HepG2 (cell line): ENCODE results near the gene TMOD3. TPM values are rescaled to one million over a fixed set of nuclear protein-coding genes. Genes with fewer than 3 reads are reported as not detected.

ENCODE experiments used
- ATAC-seq: fragments of 200-7000 bp; cut with Tn5 transposase; 3 replicates; pipeline ENCODE4 v1.9.1; 2020; ENCODE audit warnings: mild to moderate bottlenecking, moderate library complexity
- BruUV-seq: library from RNA; stranded (reverse); fragments of 400-500 nt; replicated peaks from 2 replicates; lab custom pipeline; 2021; lab: Mats Ljungman, UMichigan
- CTCF ChIA-PET: fragments of 300-600 bp; formaldehyde crosslinking; extraction: SDS; loops from one replicate; lab custom pipeline; 2021; ENCODE audit warnings: low total read pairs, inconsistent platforms, low intra/inter-chr PET ratio; lab: Yijun Ruan, JAX
- POLR2A ChIA-PET: fragments of 350-600 bp; sonication (Branson Sonifier 250); formaldehyde crosslinking; loops from one replicate; lab custom pipeline; 2020; ENCODE audit warnings: antibody characterized with exemption, inconsistent platforms; lab: Yijun Ruan, JAX
- DNase-seq: peaks from one replicate; pipeline ENCODE4 v3.0.0-alpha.2; 2015; ENCODE audit warnings: low spot score
- FAIRE-seq: peaks from 3 replicates; lab custom pipeline; 2011; peaks lifted over from hg19 to GRCh38; lab: Jason Lieb, UNC
- H2AFZ ChIP-seq: one replicate; pipeline ENCODE4 v1.6.1; 2011; ENCODE audit warnings: low read length, inconsistent platforms
- H3K27ac ChIP-seq: fragments of 300-600 bp; 3 replicates; pipeline ENCODE4 v1.8.0; 2011; ENCODE audit warnings: mixed run types, mild to moderate bottlenecking, mixed read lengths, low read length, inconsistent platforms; ENCODE audit not compliant: insufficient read depth; ENCODE audit errors: extremely low read length
- H3K27me3 ChIP-seq, 2 experiments: fragments of 200-600 bp in 1 of 2; 2 replicates in 1 of 2; 3 replicates in 1 of 2; pipeline versions ENCODE4 v1.6.0 to v1.8.0; 2011; ENCODE audit warnings: low read length in 2 of 2, mild to moderate bottlenecking in 2 of 2, moderate library complexity in 2 of 2, inconsistent platforms in 1 of 2; ENCODE audit not compliant: insufficient read depth in 2 of 2, control insufficient read depth in 1 of 2
- H3K36me3 ChIP-seq, 2 experiments: fragments of 200-600 bp in 1 of 2; replicated peaks in 1 of 2; 2 replicates in 1 of 2; 3 replicates in 1 of 2; pipeline versions ENCODE4 v1.5.1 to v1.8.0; 2011; ENCODE audit warnings: low read length in 2 of 2, inconsistent platforms in 1 of 2; ENCODE audit not compliant: insufficient read depth in 2 of 2, control insufficient read depth in 1 of 2
- H3K4me1 ChIP-seq: 2 replicates; pipeline ENCODE4 v1.5.1; 2012; ENCODE audit warnings: low read length, inconsistent platforms; ENCODE audit not compliant: insufficient read depth
- H3K4me2 ChIP-seq: 2 replicates; pipeline ENCODE4 v1.6.0; 2011; ENCODE audit warnings: low read depth, low read length, inconsistent platforms
- H3K4me3 ChIP-seq, 3 experiments: fragments of 200-600 bp in 1 of 3; sonication (generic), shearing (Covaris generic) in 1 of 3; replicated peaks in 1 of 3; 2 replicates each; pipeline ENCODE4 v1.5.1; 2011 to 2016; ENCODE audit warnings: low read length in 3 of 3, inconsistent platforms in 2 of 3, low read depth in 2 of 3, mild to moderate bottlenecking in 2 of 3, control low read depth in 1 of 3, mixed read lengths in 1 of 3; ENCODE audit not compliant: insufficient read depth in 1 of 3
- H3K79me2 ChIP-seq: one replicate; pipeline ENCODE4 v1.6.1; 2011; ENCODE audit warnings: low read length, inconsistent platforms; ENCODE audit not compliant: insufficient read depth
- H3K9ac ChIP-seq: 2 replicates; pipeline ENCODE4 v1.6.0; 2011; ENCODE audit warnings: mild to moderate bottlenecking, low read depth, low read length, inconsistent platforms; ENCODE audit not compliant: insufficient read depth
- H3K9me3 ChIP-seq: 2 replicates; pipeline ENCODE4 v1.5.1; 2012; ENCODE audit warnings: mild to moderate bottlenecking, low read length
- H4K20me1 ChIP-seq: 2 replicates; pipeline ENCODE4 v1.6.0; 2011; ENCODE audit warnings: inconsistent platforms, mild to moderate bottlenecking, low read length, moderate library complexity; ENCODE audit not compliant: insufficient read depth
- CBFB ChIP-seq: sonication (generic); formaldehyde crosslinking; IDR thresholded peaks from 2 replicates; pipeline ENCODE4 v1.4.0; 2020; ENCODE audit warnings: missing genetic modification reagents
- CENPT ChIP-seq: sonication (generic); formaldehyde crosslinking; IDR thresholded peaks from 2 replicates; pipeline ENCODE4 v1.8.0; 2022; ENCODE audit warnings: low read depth, mild to moderate bottlenecking, moderate library complexity, missing genetic modification reagents
- HNRNPLL ChIP-seq: fragments of 200-400 bp; formaldehyde crosslinking; IDR thresholded peaks from 2 replicates; pipeline ENCODE4 v1.6.1; 2017; ENCODE audit warnings: mild to moderate bottlenecking, low read depth, low read length; ENCODE audit not compliant: poor library complexity, severe bottlenecking
- HOXA9 ChIP-seq: sonication (generic); formaldehyde crosslinking; IDR thresholded peaks from 2 replicates; pipeline ENCODE4 v1.8.1; 2022; ENCODE audit warnings: missing genetic modification reagents, mild to moderate bottlenecking, moderate library complexity, borderline replicate concordance
- IKZF1 ChIP-seq: fragments of 450-650 bp; IDR thresholded peaks from 2 replicates; pipeline ENCODE4 v1.7.1; 2016
- KAT8 ChIP-seq: IDR thresholded peaks from 2 replicates; pipeline ENCODE4 v1.6.1; 2016; ENCODE audit warnings: missing genetic modification reagents, missing compliant biosample characterization
- KLF11 ChIP-seq: IDR thresholded peaks from 2 replicates; pipeline ENCODE4 v1.6.1; 2016; ENCODE audit warnings: missing compliant biosample characterization
- NBN ChIP-seq: fragments of 450-650 bp; conservative IDR thresholded peaks from 2 replicates; pipeline ENCODE4 v1.6.1; 2017
- NFKB2 ChIP-seq: sonication (generic); formaldehyde crosslinking; IDR thresholded peaks from 2 replicates; pipeline ENCODE4 v1.4.0; 2020; ENCODE audit warnings: missing genetic modification reagents, borderline replicate concordance
- PCBP2 ChIP-seq: fragments of 200-400 bp; formaldehyde crosslinking; optimal IDR thresholded peaks from 2 replicates; pipeline ENCODE3; 2018; ENCODE audit warnings: low read length, low read depth; ENCODE audit not compliant: poor library complexity, severe bottlenecking
- SIX1 ChIP-seq: sonication (generic); formaldehyde crosslinking; IDR thresholded peaks from 2 replicates; pipeline ENCODE4 v1.4.0; 2020; ENCODE audit warnings: missing genetic modification reagents, borderline replicate concordance
- SMARCC2 ChIP-seq: fragments of 450-650 bp; IDR thresholded peaks from 2 replicates; pipeline ENCODE4 v1.6.1; 2017; ENCODE audit warnings: antibody characterized with exemption, mild to moderate bottlenecking
- STAG1 ChIP-seq: sonication (generic); formaldehyde crosslinking; IDR thresholded peaks from 2 replicates; pipeline ENCODE4 v1.4.0; 2020; ENCODE audit warnings: missing genetic modification reagents
- ZNF3 ChIP-seq: IDR thresholded peaks from 2 replicates; pipeline ENCODE4 v1.7.0; 2017; ENCODE audit warnings: inconsistent platforms
- ZNF343 ChIP-seq: sonication (generic); formaldehyde crosslinking; IDR thresholded peaks from 2 replicates; pipeline ENCODE4 v1.4.0; 2020; ENCODE audit warnings: mild to moderate bottlenecking, missing genetic modification reagents
- ZNF788 ChIP-seq: sonication (generic); formaldehyde crosslinking; IDR thresholded peaks from 2 replicates; pipeline ENCODE4 v1.5.0; 2020; ENCODE audit warnings: mild to moderate bottlenecking, missing genetic modification reagents, borderline replicate concordance
- WGBS: methylation state at CpG from one replicate; pipeline ENCODE4 v1.1.6; 2017; ENCODE audit warnings: low lambda C conversion rate; 5-methylcytosine and 5-hydroxymethylcytosine counted together
- in situ Hi-C: cut with HindIII; loops from 2 replicates; pipeline ENCODE4 v1.10.0; 2017; ENCODE audit warnings: low pct_unique_long_range_greater_than_20kb; ENCODE audit not compliant: extremely low pct_ligation_motif_present
- intact Hi-C: fragments of 100-400 bp; cut with micrococcal nuclease; formaldehyde crosslinking; loops from one replicate; pipeline ENCODE4 v1.10.0; 2022; ENCODE audit not compliant: unreplicated experiment
- polyA plus RNA-seq, 8 experiments: library from polyadenylated mRNA; depleted of rRNA in 3 of 8; stranded (reverse) in 7 of 8; unstranded in 1 of 8; fragments of >200 nt; fragmentation: Illumina TruSeq in 4 of 8; extraction: Trizol in 4 of 8; gene quantifications; 2 replicates each; pipeline versions ENCODE4 v1.2.1 to v1.2.3, GENCODE V29; 2011 to 2016; ENCODE audit warnings: low read depth in 4 of 8, missing spikeins in 1 of 8, mixed read lengths in 1 of 8; ENCODE audit not compliant: insufficient read depth in 1 of 8
- total RNA-seq, 5 experiments: library from RNA; depleted of rRNA; stranded (reverse); fragments of >200 nt; fragmentation: Illumina TruSeq; extraction: Trizol; gene quantifications; 2 replicates each; pipeline ENCODE4 v1.2.3, GENCODE V29; 2016; ENCODE audit warnings: low read depth in 1 of 5
- TF ChIP-seq, protein P1 (sequence below): sonication (generic); formaldehyde crosslinking; IDR thresholded peaks from 2 replicates; pipeline ENCODE4 v1.4.0; 2020; ENCODE audit warnings: missing genetic modification reagents
- TF ChIP-seq, protein P2 (sequence below): sonication (generic); formaldehyde crosslinking; IDR thresholded peaks from 2 replicates; pipeline ENCODE4 v1.5.0; 2020; ENCODE audit warnings: mild to moderate bottlenecking, missing genetic modification reagents

The TMOD3 gene
- total and polyA plus RNA-seq, 2 of the 13 experiments (the other 11 are each of a cell fraction or from before 2014, with no cell fraction given) = 5.1 to 23.2 TPM

GRCh38 chr15:51825698-51826097, 3.8 kb upstream of the TMOD3 start:
- no peak overlapping the region for H3K4me2 ChIP-seq
- no peak overlapping the region for H3K27ac ChIP-seq
- DNase-seq (no peak), FAIRE-seq (no peak), ATAC-seq (no peak)
- ChIA-PET POLR2A (no interaction called here), CTCF (no interaction called here)
- 57% methylated on average over 3 of the region's 3 CpGs for WGBS
- H3K9ac ChIP-seq = no peak overlapping the region
- intact Hi-C loops (no loop called here), in situ Hi-C loops (no loop called here)
- H3K9me3 ChIP-seq = peaks cover 10% of the 10 kb centered on the region
- no peaks in the 10 kb centered on the region for H3K36me3 ChIP-seq
- peaks cover 7% of the 10 kb centered on the region for H3K79me2 ChIP-seq
- no peaks in the 10 kb centered on the region; a peak in 1 of 5 replicates for H3K27me3 ChIP-seq
- H4K20me1 ChIP-seq = no peaks in the 10 kb centered on the region
- no peak overlapping the region for H2AFZ ChIP-seq
- H3K4me1 ChIP-seq = peaks cover 12% of the 10 kb centered on the region
- no peak overlapping the region for H3K4me3 ChIP-seq
- BruUV-seq = no TSS peak
- TF ChIP-seq PCBP2 (no peak), SIX1 (CRISPR knock-in tag) (no peak), CENPT (CRISPR knock-in tag) (no peak), ZNF3 (no peak), KLF11 (CRISPR knock-in tag) (no peak), ZNF788 (CRISPR knock-in tag) (no peak), CBFB (no peak), ZNF343 (CRISPR knock-in tag) (no peak), NBN (no peak), KAT8 (CRISPR knock-in tag) (no peak), SMARCC2 (no peak), HOXA9 (CRISPR knock-in tag) (no peak), IKZF1 (no peak), STAG1 (CRISPR knock-in tag) (no peak), NFKB2 (CRISPR knock-in tag) (no peak), HNRNPLL (no peak)
- TF ChIP-seq, protein P1, sequence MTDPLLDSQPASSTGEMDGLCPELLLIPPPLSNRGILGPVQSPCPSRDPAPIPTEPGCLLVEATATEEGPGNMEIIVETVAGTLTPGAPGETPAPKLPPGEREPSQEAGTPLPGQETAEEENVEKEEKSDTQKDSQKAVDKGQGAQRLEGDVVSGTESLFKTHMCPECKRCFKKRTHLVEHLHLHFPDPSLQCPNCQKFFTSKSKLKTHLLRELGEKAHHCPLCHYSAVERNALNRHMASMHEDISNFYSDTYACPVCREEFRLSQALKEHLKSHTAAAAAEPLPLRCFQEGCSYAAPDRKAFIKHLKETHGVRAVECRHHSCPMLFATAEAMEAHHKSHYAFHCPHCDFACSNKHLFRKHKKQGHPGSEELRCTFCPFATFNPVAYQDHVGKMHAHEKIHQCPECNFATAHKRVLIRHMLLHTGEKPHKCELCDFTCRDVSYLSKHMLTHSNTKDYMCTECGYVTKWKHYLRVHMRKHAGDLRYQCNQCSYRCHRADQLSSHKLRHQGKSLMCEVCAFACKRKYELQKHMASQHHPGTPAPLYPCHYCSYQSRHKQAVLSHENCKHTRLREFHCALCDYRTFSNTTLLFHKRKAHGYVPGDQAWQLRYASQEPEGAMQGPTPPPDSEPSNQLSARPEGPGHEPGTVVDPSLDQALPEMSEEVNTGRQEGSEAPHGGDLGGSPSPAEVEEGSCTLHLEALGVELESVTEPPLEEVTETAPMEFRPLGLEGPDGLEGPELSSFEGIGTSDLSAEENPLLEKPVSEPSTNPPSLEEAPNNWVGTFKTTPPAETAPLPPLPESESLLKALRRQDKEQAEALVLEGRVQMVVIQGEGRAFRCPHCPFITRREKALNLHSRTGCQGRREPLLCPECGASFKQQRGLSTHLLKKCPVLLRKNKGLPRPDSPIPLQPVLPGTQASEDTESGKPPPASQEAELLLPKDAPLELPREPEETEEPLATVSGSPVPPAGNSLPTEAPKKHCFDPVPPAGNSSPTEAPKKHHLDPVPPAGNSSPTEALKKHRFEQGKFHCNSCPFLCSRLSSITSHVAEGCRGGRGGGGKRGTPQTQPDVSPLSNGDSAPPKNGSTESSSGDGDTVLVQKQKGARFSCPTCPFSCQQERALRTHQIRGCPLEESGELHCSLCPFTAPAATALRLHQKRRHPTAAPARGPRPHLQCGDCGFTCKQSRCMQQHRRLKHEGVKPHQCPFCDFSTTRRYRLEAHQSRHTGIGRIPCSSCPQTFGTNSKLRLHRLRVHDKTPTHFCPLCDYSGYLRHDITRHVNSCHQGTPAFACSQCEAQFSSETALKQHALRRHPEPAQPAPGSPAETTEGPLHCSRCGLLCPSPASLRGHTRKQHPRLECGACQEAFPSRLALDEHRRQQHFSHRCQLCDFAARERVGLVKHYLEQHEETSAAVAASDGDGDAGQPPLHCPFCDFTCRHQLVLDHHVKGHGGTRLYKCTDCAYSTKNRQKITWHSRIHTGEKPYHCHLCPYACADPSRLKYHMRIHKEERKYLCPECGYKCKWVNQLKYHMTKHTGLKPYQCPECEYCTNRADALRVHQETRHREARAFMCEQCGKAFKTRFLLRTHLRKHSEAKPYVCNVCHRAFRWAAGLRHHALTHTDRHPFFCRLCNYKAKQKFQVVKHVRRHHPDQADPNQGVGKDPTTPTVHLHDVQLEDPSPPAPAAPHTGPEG (CRISPR knock-in tag) = no peak
- TF ChIP-seq, protein P2, sequence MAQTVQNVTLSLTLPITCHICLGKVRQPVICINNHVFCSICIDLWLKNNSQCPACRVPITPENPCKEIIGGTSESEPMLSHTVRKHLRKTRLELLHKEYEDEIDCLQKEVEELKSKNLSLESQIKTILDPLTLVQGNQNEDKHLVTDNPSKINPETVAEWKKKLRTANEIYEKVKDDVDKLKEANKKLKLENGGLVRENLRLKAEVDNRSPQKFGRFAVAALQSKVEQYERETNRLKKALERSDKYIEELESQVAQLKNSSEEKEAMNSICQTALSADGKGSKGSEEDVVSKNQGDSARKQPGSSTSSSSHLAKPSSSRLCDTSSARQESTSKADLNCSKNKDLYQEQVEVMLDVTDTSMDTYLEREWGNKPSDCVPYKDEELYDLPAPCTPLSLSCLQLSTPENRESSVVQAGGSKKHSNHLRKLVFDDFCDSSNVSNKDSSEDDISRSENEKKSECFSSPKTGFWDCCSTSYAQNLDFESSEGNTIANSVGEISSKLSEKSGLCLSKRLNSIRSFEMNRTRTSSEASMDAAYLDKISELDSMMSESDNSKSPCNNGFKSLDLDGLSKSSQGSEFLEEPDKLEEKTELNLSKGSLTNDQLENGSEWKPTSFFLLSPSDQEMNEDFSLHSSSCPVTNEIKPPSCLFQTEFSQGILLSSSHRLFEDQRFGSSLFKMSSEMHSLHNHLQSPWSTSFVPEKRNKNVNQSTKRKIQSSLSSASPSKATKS = no peak
